ENCODE data around the gene CFAP299.

CFAP299 gene

GRCh38 chr4:80463509-80463908, 128.0 kb downstream of the CFAP299 start:
- no peak overlapping the region for H3K4me2 ChIP-seq (ENCODE audit: low read length)
- no peaks in the 10 kb centered on the region for H3K79me2 ChIP-seq (ENCODE audit: control insufficient read depth, low read length)
- H3K27ac ChIP-seq (ENCODE audit: low read depth, low read length): no peak overlapping the region
- H4K20me1 ChIP-seq (ENCODE audit: control insufficient read depth, insufficient read depth, low read depth, low read length): no peaks in the 10 kb centered on the region
- H3K27me3 ChIP-seq (ENCODE audit: control insufficient read depth, low read length): no peaks in the 10 kb centered on the region
- H3F3A ChIP-seq (ENCODE audit: control insufficient read depth, insufficient read depth): no peaks in the 10 kb centered on the region
- peaks cover 14% of the 10 kb centered on the region for H3K4me1 ChIP-seq (ENCODE audit: control insufficient read depth, low read length)
- H3K9me2 ChIP-seq (replicated peaks; ENCODE audit: control insufficient read depth, low read length): no peaks in the 10 kb centered on the region
- no peaks in the 10 kb centered on the region for H3K36me3 ChIP-seq (ENCODE audit: control insufficient read depth, low read length)
- H3K4me3 ChIP-seq (ENCODE audit: low read length): no peak overlapping the region
- TF ChIP-seq CTCF (IDR thresholded peaks at IDR 0.05; ENCODE audit: low read depth, low read length, poor library complexity, severe bottlenecking): no peak
- H3K9me3 ChIP-seq (ENCODE audit: control insufficient read depth, insufficient read depth, low read length): peaks cover 7% of the 10 kb centered on the region; the same call in 1 of the 2 replicates

- H3K9me3 ChIP-seq (ENCODE audit: control insufficient read depth, insufficient read depth, low read length): peaks cover 7% of the 10 kb centered on the region; the same call in 1 of the 2 replicates
- no peak overlapping the region for H3K4me3 ChIP-seq (ENCODE audit: low read length)
- H3K27me3 ChIP-seq (ENCODE audit: control insufficient read depth, low read length): no peaks in the 10 kb centered on the region
- no peaks in the 10 kb centered on the region for H3K79me2 ChIP-seq (ENCODE audit: control insufficient read depth, low read length)
- H3K4me1 ChIP-seq (ENCODE audit: control insufficient read depth, low read length): peaks cover 17% of the 10 kb centered on the region
- no peaks in the 10 kb centered on the region for H4K20me1 ChIP-seq (ENCODE audit: control insufficient read depth, insufficient read depth, low read depth, low read length)
- H3K4me2 ChIP-seq (ENCODE audit: low read length): no peak overlapping the region
- no peaks in the 10 kb centered on the region for H3K36me3 ChIP-seq (ENCODE audit: control insufficient read depth, low read length)
- no peaks in the 10 kb centered on the region for H3K9me2 ChIP-seq (replicated peaks; ENCODE audit: control insufficient read depth, low read length)
- TF ChIP-seq CTCF (IDR thresholded peaks at IDR 0.05; ENCODE audit: low read depth, low read length, poor library complexity, severe bottlenecking) (no peak), EZH2phosphoT487 (IDR thresholded peaks at IDR 0.05; ENCODE audit: borderline replicate concordance, low read length) (no peak)
- H3F3A ChIP-seq (ENCODE audit: control insufficient read depth, insufficient read depth): no peaks in the 10 kb centered on the region
- H3K27ac ChIP-seq (ENCODE audit: low read depth, low read length): no peak overlapping the region
Measured at GRCh38 chr4:80465238-80465637, 129.7 kb downstream of the CFAP299 start.

- no peak for TF ChIP-seq CTCF (IDR thresholded peaks at IDR 0.05; ENCODE audit: low read depth, low read length, poor library complexity, severe bottlenecking)
- TF ChIP-seq EZH2phosphoT487 (IDR thresholded peaks at IDR 0.05; ENCODE audit: borderline replicate concordance, low read length): no peak
- no peaks in the 10 kb centered on the region for H3K79me2 ChIP-seq (ENCODE audit: control insufficient read depth, low read length)
- peaks cover 7% of the 10 kb centered on the region; the same call in 1 of the 2 replicates for H3K9me3 ChIP-seq (ENCODE audit: control insufficient read depth, insufficient read depth, low read length)
- no peaks in the 10 kb centered on the region for H3F3A ChIP-seq (ENCODE audit: control insufficient read depth, insufficient read depth)
- no peaks in the 10 kb centered on the region for H3K36me3 ChIP-seq (ENCODE audit: control insufficient read depth, low read length)
- no peak overlapping the region for H3K27ac ChIP-seq (ENCODE audit: low read depth, low read length)
- H3K4me3 ChIP-seq (ENCODE audit: low read length): no peak overlapping the region
- no peaks in the 10 kb centered on the region for H4K20me1 ChIP-seq (ENCODE audit: control insufficient read depth, insufficient read depth, low read depth, low read length)
- H3K4me2 ChIP-seq (ENCODE audit: low read length): no peak overlapping the region
- no peaks in the 10 kb centered on the region for H3K9me2 ChIP-seq (replicated peaks; ENCODE audit: control insufficient read depth, low read length)
- peaks cover 17% of the 10 kb centered on the region for H3K4me1 ChIP-seq (ENCODE audit: control insufficient read depth, low read length)
- no peaks in the 10 kb centered on the region for H3K27me3 ChIP-seq (ENCODE audit: control insufficient read depth, low read length)
Measured at GRCh38 chr4:80465736-80466135, 130.2 kb downstream of the CFAP299 start.

- H4K20me1 ChIP-seq (ENCODE audit: control insufficient read depth, insufficient read depth, low read depth, low read length): no peaks in the 10 kb centered on the region
- H3F3A ChIP-seq (ENCODE audit: control insufficient read depth, insufficient read depth): no peaks in the 10 kb centered on the region
- H3K36me3 ChIP-seq (ENCODE audit: control insufficient read depth, low read length): no peaks in the 10 kb centered on the region
- H3K9me3 ChIP-seq (ENCODE audit: control insufficient read depth, insufficient read depth, low read length): peaks cover 6% of the 10 kb centered on the region; the same call in 1 of the 2 replicates
- no peak overlapping the region for H3K4me3 ChIP-seq (ENCODE audit: low read length)
- no peak overlapping the region for H3K4me2 ChIP-seq (ENCODE audit: low read length)
- H3K4me1 ChIP-seq (ENCODE audit: control insufficient read depth, low read length): peaks cover 13% of the 10 kb centered on the region
- H3K9me2 ChIP-seq (replicated peaks; ENCODE audit: control insufficient read depth, low read length): no peaks in the 10 kb centered on the region
- H3K79me2 ChIP-seq (ENCODE audit: control insufficient read depth, low read length): no peaks in the 10 kb centered on the region
- no peak overlapping the region for H3K27ac ChIP-seq (ENCODE audit: low read depth, low read length)
- H3K27me3 ChIP-seq (ENCODE audit: control insufficient read depth, low read length): no peaks in the 10 kb centered on the region
- TF ChIP-seq EZH2phosphoT487 (IDR thresholded peaks at IDR 0.05; ENCODE audit: borderline replicate concordance, low read length): no peak
- TF ChIP-seq CTCF (IDR thresholded peaks at IDR 0.05; ENCODE audit: low read depth, low read length, poor library complexity, severe bottlenecking): no peak
Measured at GRCh38 chr4:80466618-80467017, 131.1 kb downstream of the CFAP299 start.

Measured in DOHH2 (cell line).